ENCODE measurements around the gene RS1.

DNA sequence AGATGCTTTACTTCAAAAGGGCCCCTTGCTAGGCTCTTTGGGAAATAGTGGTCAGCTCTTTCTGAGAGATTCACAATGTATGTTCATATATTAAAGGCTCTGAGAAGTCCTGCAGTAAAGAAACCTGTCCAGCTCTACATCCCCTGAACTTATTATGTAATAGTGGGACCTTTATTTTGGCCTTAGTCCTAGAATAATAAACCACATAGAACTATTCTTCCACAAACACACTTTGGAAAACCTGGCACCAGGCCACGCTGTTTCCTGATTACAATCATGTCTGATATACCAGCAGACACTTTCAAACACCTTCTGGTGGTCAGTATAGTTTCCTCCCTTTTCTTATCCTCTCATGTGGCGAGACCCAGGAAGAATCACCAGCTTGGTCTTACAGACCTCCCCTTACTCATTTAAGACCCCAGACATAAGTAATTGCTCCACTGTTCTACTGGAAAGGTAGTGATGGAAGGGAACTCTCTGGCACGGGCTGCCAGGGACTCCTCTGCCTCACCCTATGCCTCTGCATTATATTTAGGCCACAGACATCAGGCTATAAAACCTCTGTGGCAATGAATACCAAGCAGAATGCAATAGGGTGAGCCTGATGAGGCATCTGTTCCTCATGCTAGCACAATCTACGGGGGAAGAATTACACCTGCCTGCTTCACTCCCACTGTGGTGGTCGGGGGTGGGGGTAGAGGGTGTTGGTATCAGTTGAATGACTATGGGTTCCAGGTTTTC, 29.9 kb upstream of the RS1 start:
- TF ChIP-seq FIP1L1 (IDR thresholded peaks at IDR 0.05; ENCODE audit: low read depth, low read length, poor library complexity, severe bottlenecking), result no peak
- TF ChIP-seq CTCF (IDR thresholded peaks at IDR 0.05 in 2 of 3, conservative IDR thresholded peaks at IDR 0.05 in 1 of 3; ENCODE audit: insufficient read depth in 2 of 3, low read depth in 1 of 3, low read length in 3 of 3), result no peak
- TF ChIP-seq, protein P1, sequence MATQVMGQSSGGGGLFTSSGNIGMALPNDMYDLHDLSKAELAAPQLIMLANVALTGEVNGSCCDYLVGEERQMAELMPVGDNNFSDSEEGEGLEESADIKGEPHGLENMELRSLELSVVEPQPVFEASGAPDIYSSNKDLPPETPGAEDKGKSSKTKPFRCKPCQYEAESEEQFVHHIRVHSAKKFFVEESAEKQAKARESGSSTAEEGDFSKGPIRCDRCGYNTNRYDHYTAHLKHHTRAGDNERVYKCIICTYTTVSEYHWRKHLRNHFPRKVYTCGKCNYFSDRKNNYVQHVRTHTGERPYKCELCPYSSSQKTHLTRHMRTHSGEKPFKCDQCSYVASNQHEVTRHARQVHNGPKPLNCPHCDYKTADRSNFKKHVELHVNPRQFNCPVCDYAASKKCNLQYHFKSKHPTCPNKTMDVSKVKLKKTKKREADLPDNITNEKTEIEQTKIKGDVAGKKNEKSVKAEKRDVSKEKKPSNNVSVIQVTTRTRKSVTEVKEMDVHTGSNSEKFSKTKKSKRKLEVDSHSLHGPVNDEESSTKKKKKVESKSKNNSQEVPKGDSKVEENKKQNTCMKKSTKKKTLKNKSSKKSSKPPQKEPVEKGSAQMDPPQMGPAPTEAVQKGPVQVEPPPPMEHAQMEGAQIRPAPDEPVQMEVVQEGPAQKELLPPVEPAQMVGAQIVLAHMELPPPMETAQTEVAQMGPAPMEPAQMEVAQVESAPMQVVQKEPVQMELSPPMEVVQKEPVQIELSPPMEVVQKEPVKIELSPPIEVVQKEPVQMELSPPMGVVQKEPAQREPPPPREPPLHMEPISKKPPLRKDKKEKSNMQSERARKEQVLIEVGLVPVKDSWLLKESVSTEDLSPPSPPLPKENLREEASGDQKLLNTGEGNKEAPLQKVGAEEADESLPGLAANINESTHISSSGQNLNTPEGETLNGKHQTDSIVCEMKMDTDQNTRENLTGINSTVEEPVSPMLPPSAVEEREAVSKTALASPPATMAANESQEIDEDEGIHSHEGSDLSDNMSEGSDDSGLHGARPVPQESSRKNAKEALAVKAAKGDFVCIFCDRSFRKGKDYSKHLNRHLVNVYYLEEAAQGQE (IDR thresholded peaks at IDR 0.05; ENCODE audit: borderline replicate concordance), result no peak
- TF ChIP-seq, protein P1 (CRISPR knock-in tag; IDR thresholded peaks at IDR 0.05; ENCODE audit: low read depth), result no peak
- TF ChIP-seq, protein P2, sequence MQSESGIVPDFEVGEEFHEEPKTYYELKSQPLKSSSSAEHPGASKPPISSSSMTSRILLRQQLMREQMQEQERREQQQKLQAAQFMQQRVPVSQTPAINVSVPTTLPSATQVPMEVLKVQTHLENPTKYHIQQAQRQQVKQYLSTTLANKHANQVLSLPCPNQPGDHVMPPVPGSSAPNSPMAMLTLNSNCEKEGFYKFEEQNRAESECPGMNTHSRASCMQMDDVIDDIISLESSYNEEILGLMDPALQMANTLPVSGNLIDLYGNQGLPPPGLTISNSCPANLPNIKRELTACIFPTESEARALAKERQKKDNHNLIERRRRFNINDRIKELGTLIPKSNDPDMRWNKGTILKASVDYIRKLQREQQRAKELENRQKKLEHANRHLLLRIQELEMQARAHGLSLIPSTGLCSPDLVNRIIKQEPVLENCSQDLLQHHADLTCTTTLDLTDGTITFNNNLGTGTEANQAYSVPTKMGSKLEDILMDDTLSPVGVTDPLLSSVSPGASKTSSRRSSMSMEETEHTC (IDR thresholded peaks at IDR 0.05), result no peak
- TF ChIP-seq BACH1 (tag; IDR thresholded peaks at IDR 0.05), result no peak
- TF ChIP-seq TAF7 (tag; IDR thresholded peaks at IDR 0.05), result no peak
- TF ChIP-seq HOMEZ (CRISPR knock-in tag; IDR thresholded peaks at IDR 0.05), result no peak
- TF ChIP-seq ZNF146 (CRISPR knock-in tag; IDR thresholded peaks at IDR 0.05; ENCODE audit: unreplicated experiment), result no peak
- TF ChIP-seq CHCHD3 (CRISPR knock-in tag; IDR thresholded peaks at IDR 0.05), result no peak
- no peak for TF ChIP-seq NFIC (IDR thresholded peaks at IDR 0.05)
- no peak for TF ChIP-seq GATAD2B (IDR thresholded peaks at IDR 0.05; ENCODE audit: borderline replicate concordance)
- TF ChIP-seq, protein P3, sequence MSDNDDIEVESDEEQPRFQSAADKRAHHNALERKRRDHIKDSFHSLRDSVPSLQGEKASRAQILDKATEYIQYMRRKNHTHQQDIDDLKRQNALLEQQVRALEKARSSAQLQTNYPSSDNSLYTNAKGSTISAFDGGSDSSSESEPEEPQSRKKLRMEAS (CRISPR knock-in tag; IDR thresholded peaks at IDR 0.05), result no peak
- no peak for TF ChIP-seq ZNF23 (CRISPR knock-in tag; IDR thresholded peaks at IDR 0.05)
- TF ChIP-seq CBFB (CRISPR knock-in tag; IDR thresholded peaks at IDR 0.05), result no peak

Data from K562 (cell line).